22Rv1 (cell line): ENCODE results near the gene CMA1.

Source experiments
- CTCF ChIP-seq: fragments of 450-650 bp; IDR thresholded peaks from 2 replicates; pipeline ENCODE4 v1.5.1; 2017; ENCODE audit warnings: mild to moderate bottlenecking
- ZFX ChIP-seq: fragments of 450-650 bp; IDR thresholded peaks from 2 replicates; pipeline ENCODE4 v1.6.1; 2017; ENCODE audit warnings: antibody characterized with exemption, borderline replicate concordance

GRCh38 chr14:24481622-24482324 is 26.3 kb downstream of the CMA1 start:
- peak; percentile 95 for TF ChIP-seq CTCF
- no peak for TF ChIP-seq ZFX
